SIG-M5 treated with dmso at 0.1 percent for 504 hours (cell line): ENCODE results near the gene CNTN5.
"Not testable (repeated sequence)": the region's sequence is repeated elsewhere in the genome, so short reads cannot be mapped to it uniquely, and the experiment has no call there.

Experiments
- DNase-seq: peaks from one replicate; lab custom pipeline; 2025; ENCODE audit not compliant: unreplicated experiment; lab: John Stamatoyannopoulos, UW

The CNTN5 gene

GRCh38 chr11:99708928-99709672 lies 688.4 kb downstream of the CNTN5 start:
- no peak for DNase-seq

- DNase-seq = no peak
Observed at GRCh38 chr11:99716302-99716701, 695.6 kb downstream of the CNTN5 start.

- DNase-seq = no peak
Observed at GRCh38 chr11:99718291-99718690, 697.5 kb downstream of the CNTN5 start.

GRCh38 chr11:99739464-99740089 lies 718.8 kb downstream of the CNTN5 start:
- peak; percentile 35 for DNase-seq

DNA sequence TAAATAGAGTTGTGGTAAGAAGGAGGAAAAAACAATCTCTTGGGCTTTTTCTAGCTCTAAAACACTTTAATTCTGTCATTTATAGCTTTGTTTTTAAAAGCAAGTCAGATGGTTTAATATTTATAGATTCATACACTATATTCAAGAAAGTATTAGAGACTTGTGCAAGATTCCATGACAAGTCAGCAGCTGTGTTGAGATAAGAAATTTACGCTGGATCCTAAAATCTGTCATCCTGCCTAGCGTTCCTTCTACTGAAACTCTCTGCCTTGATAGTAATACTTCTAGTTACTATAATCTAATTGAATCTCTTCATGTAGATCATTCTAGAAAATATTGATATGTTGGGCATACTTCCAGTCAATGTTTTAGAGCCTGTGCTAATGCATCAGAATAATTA lies 721.8 kb downstream of the CNTN5 start:
- DNase-seq = no peak

GRCh38 chr11:99759787-99760186 lies 739.0 kb downstream of the CNTN5 start:
- DNase-seq = no peak

GRCh38 chr11:99766811-99767210 lies 746.1 kb downstream of the CNTN5 start:
- DNase-seq = no peak

- no peak for DNase-seq
Observed at GRCh38 chr11:99773646-99774045, 752.9 kb downstream of the CNTN5 start.

DNA sequence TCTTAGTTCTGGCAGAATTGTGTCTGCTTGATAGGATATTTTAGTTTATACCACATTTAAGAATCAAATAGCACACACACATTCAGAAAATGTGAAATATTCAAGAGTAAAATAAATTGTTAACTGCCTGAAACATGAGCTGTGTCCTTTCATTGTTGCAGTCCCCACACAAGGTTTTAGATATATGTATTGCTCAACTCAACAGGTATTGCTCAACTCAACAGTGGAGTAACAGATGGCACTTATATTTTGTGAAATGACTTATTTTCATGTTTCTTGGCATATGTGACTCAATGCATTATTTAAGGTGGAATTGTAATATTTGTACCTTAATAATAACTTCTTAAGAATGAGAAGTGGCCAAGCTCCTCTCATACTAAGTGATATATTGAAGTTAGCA lies 760.3 kb downstream of the CNTN5 start:
- peak; percentile 9 for DNase-seq

DNA sequence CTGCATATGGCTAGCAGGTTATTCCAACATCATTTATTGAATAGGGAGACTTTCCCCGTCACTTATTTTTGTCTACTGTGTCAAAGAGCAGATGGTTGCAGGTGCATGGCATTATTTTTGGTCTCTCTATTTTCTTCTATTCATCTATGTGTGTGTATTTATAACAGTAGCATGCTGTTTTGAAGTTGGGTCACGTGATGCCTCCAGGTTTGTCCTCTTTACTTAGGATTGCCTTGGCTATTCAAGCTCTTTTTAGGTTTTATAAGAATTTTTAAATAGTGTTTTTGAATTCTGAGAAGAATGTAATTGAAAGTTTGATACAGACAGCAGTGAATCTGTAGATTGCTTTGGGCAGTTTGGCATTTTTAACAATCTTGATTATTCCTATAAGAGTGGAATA lies 770.6 kb downstream of the CNTN5 start:
- no peak for DNase-seq

- no peak for DNase-seq
Observed at GRCh38 chr11:99795999-99796398, 775.2 kb downstream of the CNTN5 start.

DNA sequence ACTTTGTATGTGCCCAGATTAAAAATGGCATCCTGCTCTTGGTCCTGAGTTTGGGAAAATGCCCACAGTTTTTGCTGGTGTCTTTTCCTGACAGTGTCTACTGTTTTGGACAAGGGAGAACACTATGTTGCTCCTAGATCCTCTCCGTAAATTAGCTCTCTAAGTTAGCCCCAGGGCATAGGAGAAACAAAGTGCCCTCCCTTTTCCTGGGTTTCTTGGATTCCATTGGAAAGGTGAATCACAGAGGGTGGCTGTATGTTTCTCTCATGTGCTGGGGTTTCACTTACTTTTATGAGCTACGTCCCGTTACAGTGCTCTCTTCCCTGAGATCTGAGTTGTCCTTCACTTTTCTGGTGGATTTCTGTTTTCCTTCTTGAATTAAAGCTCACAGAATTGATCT lies 782.8 kb downstream of the CNTN5 start:
- no peak for DNase-seq

- no peak for DNase-seq
Observed at GRCh38 chr11:99812516-99812915, 791.8 kb downstream of the CNTN5 start.

- DNase-seq = no peak
Observed at GRCh38 chr11:99814021-99814420, 793.3 kb downstream of the CNTN5 start.

GRCh38 chr11:99814738-99815137 lies 794.0 kb downstream of the CNTN5 start:
- DNase-seq = no peak

GRCh38 chr11:99818991-99819390 lies 798.2 kb downstream of the CNTN5 start:
- DNase-seq = no peak

- no peak for DNase-seq
Observed at GRCh38 chr11:99822846-99823565, 802.3 kb downstream of the CNTN5 start.

- not testable (repeated sequence) for DNase-seq
Observed at GRCh38 chr11:99836739-99837138, 816.0 kb downstream of the CNTN5 start.

- DNase-seq = no peak
Observed at GRCh38 chr11:99841885-99842284, 821.1 kb downstream of the CNTN5 start.

- no peak for DNase-seq
Observed at GRCh38 chr11:99865951-99866350, 845.2 kb downstream of the CNTN5 start.

DNA sequence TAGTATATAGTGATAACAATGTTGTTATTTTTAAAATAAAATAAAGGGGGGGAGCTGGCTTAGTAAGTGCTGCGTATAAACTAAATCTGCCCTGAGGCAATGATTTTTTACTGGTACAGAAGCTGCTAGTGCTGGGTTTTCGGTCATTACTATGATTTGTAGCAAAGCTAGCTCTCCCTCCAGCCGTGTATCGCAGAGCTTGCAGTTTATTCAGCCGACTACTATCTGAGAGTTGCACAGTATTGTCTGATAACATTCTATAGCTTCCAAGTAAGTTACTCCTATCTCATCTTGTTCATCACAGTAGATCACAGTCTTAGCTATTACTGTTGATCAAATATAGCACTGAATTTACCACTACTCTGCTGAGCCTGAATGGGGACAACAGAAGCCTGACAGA lies 860.9 kb downstream of the CNTN5 start:
- DNase-seq = no peak

- DNase-seq = no peak
Observed at GRCh38 chr11:99884750-99885149, 864.0 kb downstream of the CNTN5 start.
